WERI-Rb-1 (cell line): Measurements from ENCODE around the gene SPOCK1.

Experiments
- DNase-seq: peaks from one replicate; pipeline ENCODE4 v3.0.0-alpha.2; 2020
- H3K27ac ChIP-seq: fragments of 250-450 bp; sonication (Bioruptor Pico); 2 replicates; pipeline ENCODE4 v1.5.1; 2020; ENCODE audit warnings: mild to moderate bottlenecking, moderate library complexity
- H3K27me3 ChIP-seq: fragments of 250-450 bp; sonication (Bioruptor Pico); 2 replicates; pipeline ENCODE4 v1.5.1; 2021; ENCODE audit warnings: mild to moderate bottlenecking, low read depth, moderate library complexity; ENCODE audit not compliant: insufficient read depth, severe bottlenecking
- H3K36me3 ChIP-seq: fragments of 250-450 bp; sonication (Bioruptor Pico); 2 replicates; pipeline ENCODE4 v1.5.1; 2020; ENCODE audit warnings: mild to moderate bottlenecking, moderate library complexity
- H3K4me3 ChIP-seq: 2 replicates; pipeline ENCODE4 v1.5.1; 2011; ENCODE audit warnings: low read depth, mild to moderate bottlenecking, control low read depth, low read length
- H3K9me3 ChIP-seq: fragments of 250-450 bp; sonication (Bioruptor Pico); 2 replicates; pipeline ENCODE4 v1.5.1; 2021; ENCODE audit warnings: mild to moderate bottlenecking, moderate library complexity; ENCODE audit not compliant: severe bottlenecking
- CTCF ChIP-seq: IDR thresholded peaks from 2 replicates; pipeline ENCODE4 v1.5.1; 2011; ENCODE audit warnings: low read depth, mild to moderate bottlenecking, control low read depth, inconsistent platforms, low read length

SPOCK1 gene

GRCh38 chr5:137252512-137252911 lies 246.6 kb downstream of the SPOCK1 start:
- H3K4me3 ChIP-seq: no peak overlapping the region
- TF ChIP-seq CTCF: no peak
- no peaks in the 10 kb centered on the region for H3K9me3 ChIP-seq
- no peak for DNase-seq
- no peaks in the 10 kb centered on the region for H3K36me3 ChIP-seq
- H3K27me3 ChIP-seq: no peaks in the 10 kb centered on the region
- H3K27ac ChIP-seq: no peak overlapping the region

GRCh38 chr5:137250421-137250820 lies 248.7 kb downstream of the SPOCK1 start:
- DNase-seq: no peak
- no peaks in the 10 kb centered on the region for H3K36me3 ChIP-seq
- no peaks in the 10 kb centered on the region for H3K27me3 ChIP-seq
- no peaks in the 10 kb centered on the region for H3K9me3 ChIP-seq
- H3K4me3 ChIP-seq: no peak overlapping the region
- TF ChIP-seq CTCF: no peak
- H3K27ac ChIP-seq: no peak overlapping the region

DNA sequence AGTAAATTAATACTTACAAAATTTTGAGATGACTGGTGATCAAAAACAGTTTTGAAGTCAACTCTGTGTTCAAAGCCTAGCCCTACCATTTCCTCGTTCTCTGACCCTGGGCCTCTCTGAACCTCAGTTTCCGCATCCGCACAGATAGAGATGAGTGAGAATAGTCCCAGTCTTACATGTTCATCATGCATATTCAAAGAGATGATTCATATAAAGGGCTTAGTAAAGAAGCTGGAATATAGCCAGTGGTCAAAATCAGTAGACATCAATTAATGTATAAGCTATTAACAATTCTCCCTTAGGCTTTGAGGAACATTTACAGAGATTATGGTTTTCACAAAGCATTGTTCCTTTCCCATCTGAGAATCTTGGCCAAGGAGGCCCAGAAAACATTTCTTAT lies 250.6 kb downstream of the SPOCK1 start:
- no peak for DNase-seq

GRCh38 chr5:137245438-137245837 lies 253.7 kb downstream of the SPOCK1 start:
- no peaks in the 10 kb centered on the region for H3K36me3 ChIP-seq
- no peak overlapping the region for H3K4me3 ChIP-seq
- DNase-seq: no peak
- no peaks in the 10 kb centered on the region for H3K27me3 ChIP-seq
- H3K9me3 ChIP-seq: no peaks in the 10 kb centered on the region
- TF ChIP-seq CTCF: no peak
- H3K27ac ChIP-seq: no peak overlapping the region

More for the DNA sequence above, 250.6 kb downstream of the SPOCK1 start:
- H3K36me3 ChIP-seq: no peaks in the 10 kb centered on the region
- H3K27me3 ChIP-seq: no peaks in the 10 kb centered on the region
- no peak overlapping the region for H3K27ac ChIP-seq
- no peak for TF ChIP-seq CTCF
- H3K4me3 ChIP-seq: no peak overlapping the region
- H3K9me3 ChIP-seq: no peaks in the 10 kb centered on the region

DNA sequence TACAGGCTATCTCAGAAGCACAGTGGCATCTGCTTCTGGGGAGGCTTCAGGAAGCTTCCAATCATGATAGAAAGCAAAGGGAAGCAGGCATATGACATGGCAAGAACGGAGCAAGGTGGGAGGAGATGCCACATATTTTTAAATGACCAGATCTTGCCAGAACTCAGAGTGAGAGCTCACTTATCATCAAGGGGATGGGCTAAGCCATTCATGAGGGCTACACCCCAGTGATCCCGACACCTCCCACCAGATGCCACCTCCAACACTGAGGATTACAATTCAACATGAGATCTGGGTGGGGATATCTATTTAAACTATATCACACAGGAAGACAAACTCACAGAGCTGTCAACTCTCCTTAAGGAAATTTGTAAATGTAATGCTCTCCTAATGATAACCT lies 258.8 kb downstream of the SPOCK1 start:
- DNase-seq: no peak
- H3K27me3 ChIP-seq: no peaks in the 10 kb centered on the region

More for the DNA sequence above, 258.8 kb downstream of the SPOCK1 start:
- no peaks in the 10 kb centered on the region for H3K9me3 ChIP-seq
- H3K27ac ChIP-seq: no peak overlapping the region
- no peaks in the 10 kb centered on the region for H3K36me3 ChIP-seq
- no peak overlapping the region for H3K4me3 ChIP-seq
- TF ChIP-seq CTCF: no peak
